ENCODE measurements around the gene KCNK5.

- no peak for TF ChIP-seq CTCF (IDR thresholded peaks at IDR 0.05; ENCODE audit: borderline replicate concordance, extremely low read depth, low read length, poor library complexity, severe bottlenecking)
- no peak for TF ChIP-seq EZH2 (IDR thresholded peaks at IDR 0.05; ENCODE audit: borderline replicate concordance, low read depth, low read length, severe bottlenecking)
Observed at GRCh38 chr6:39195792-39196385, 33.4 kb downstream of the KCNK5 start.
